Astrocyte (in vitro differentiated cells and primary cell): ENCODE measurements around the gene KIRREL3. TPM values are rescaled to one million over a fixed set of nuclear protein-coding genes. Genes with fewer than 3 reads are reported as not detected.

ENCODE experiments used
- DNase-seq: peaks from one replicate; pipeline ENCODE4 v3.0.0-alpha.2; 2010; ENCODE audit warnings: low read depth
- FAIRE-seq: peaks from 2 replicates; lab custom pipeline; 2011; peaks lifted over from hg19 to GRCh38; lab: Jason Lieb, UNC
- H2AFZ ChIP-seq: 2 replicates; pipeline ENCODE4 v1.6.0; 2012; ENCODE audit warnings: low read depth, low read length, inconsistent platforms
- H3K27ac ChIP-seq: 2 replicates; pipeline ENCODE4 v1.5.1; 2011; ENCODE audit warnings: low read depth, low read length, inconsistent platforms
- H3K27me3 ChIP-seq: 2 replicates; pipeline ENCODE4 v1.6.0; 2011; ENCODE audit warnings: low read length, inconsistent platforms; ENCODE audit not compliant: insufficient read depth
- H3K36me3 ChIP-seq: 2 replicates; pipeline ENCODE4 v1.5.1; 2011; ENCODE audit warnings: low read length, inconsistent platforms; ENCODE audit not compliant: insufficient read depth
- H3K4me1 ChIP-seq: 2 replicates; pipeline ENCODE4 v1.5.1; 2011; ENCODE audit warnings: low read length, inconsistent platforms; ENCODE audit not compliant: insufficient read depth
- H3K4me2 ChIP-seq: 2 replicates; pipeline ENCODE4 v1.6.0; 2012; ENCODE audit warnings: low read length, inconsistent platforms
- H3K4me3 ChIP-seq: 2 replicates; pipeline ENCODE4 v1.5.1; 2011; ENCODE audit warnings: low read depth, mild to moderate bottlenecking, low read length, inconsistent platforms; ENCODE audit not compliant: insufficient read depth
- H3K79me2 ChIP-seq: 2 replicates; pipeline ENCODE4 v1.6.0; 2012; ENCODE audit warnings: mild to moderate bottlenecking, low read length, inconsistent platforms; ENCODE audit not compliant: insufficient read depth
- H3K9ac ChIP-seq: 2 replicates; pipeline ENCODE4 v1.6.0; 2012; ENCODE audit warnings: mild to moderate bottlenecking, low read length, inconsistent platforms
- H3K9me3 ChIP-seq: 2 replicates; pipeline ENCODE4 v1.5.1; 2012; ENCODE audit warnings: low read depth, mild to moderate bottlenecking, low read length, inconsistent platforms; ENCODE audit not compliant: insufficient read depth
- H4K20me1 ChIP-seq: 2 replicates; pipeline ENCODE4 v1.6.0; 2012; ENCODE audit warnings: low read length, inconsistent platforms; ENCODE audit not compliant: insufficient read depth
- H3K27ac Mint-ChIP-seq: one replicate; pipeline ENCODE4 v1.8.0; 2021; ENCODE audit warnings: mild to moderate bottlenecking, mixed read lengths; ENCODE audit not compliant: unreplicated experiment
- H3K27me3 Mint-ChIP-seq: one replicate; pipeline ENCODE4 v1.8.0; 2021; ENCODE audit warnings: low read depth, mixed read lengths; ENCODE audit not compliant: unreplicated experiment
- H3K36me3 Mint-ChIP-seq: one replicate; pipeline ENCODE4 v1.8.0; 2021; ENCODE audit warnings: low read depth, mixed read lengths; ENCODE audit not compliant: unreplicated experiment
- H3K4me1 Mint-ChIP-seq: one replicate; pipeline ENCODE4 v1.8.0; 2021; ENCODE audit warnings: low read depth, mixed read lengths; ENCODE audit not compliant: unreplicated experiment
- H3K4me3 Mint-ChIP-seq: one replicate; pipeline ENCODE4 v1.8.0; 2021; ENCODE audit warnings: mild to moderate bottlenecking, moderate library complexity, mixed read lengths; ENCODE audit not compliant: unreplicated experiment
- H3K9me3 Mint-ChIP-seq: one replicate; pipeline ENCODE4 v1.8.0; 2021; ENCODE audit warnings: mild to moderate bottlenecking, mixed read lengths; ENCODE audit not compliant: unreplicated experiment
- CTCF ChIP-seq: IDR thresholded peaks from 2 replicates; pipeline ENCODE4 v1.5.1; 2011; ENCODE audit warnings: low read depth, mild to moderate bottlenecking, inconsistent platforms, low read length, moderate library complexity; ENCODE audit not compliant: insufficient read depth
- EZH2 ChIP-seq: IDR thresholded peaks from 2 replicates; pipeline ENCODE4 v1.6.1; 2012; ENCODE audit warnings: mild to moderate bottlenecking, low read length, inconsistent platforms; ENCODE audit not compliant: insufficient read depth
- total RNA-seq: library from RNA; stranded (reverse); gene quantifications from 2 replicates; pipeline ENCODE4 v1.2.1, GENCODE V29; 2021

Gene KIRREL3
- total RNA-seq, 1 donor from 2014 or later, result 0.91 TPM

- H2AFZ ChIP-seq, result no peak overlapping the region
- H3K9me3 Mint-ChIP-seq, result no peaks in the 10 kb centered on the region
These were observed 577.4 kb downstream of the KIRREL3 start for GRCh38 chr11:126423154-126423553.

GRCh38 chr11:126422446-126422845 is 578.1 kb downstream of the KIRREL3 start:
- H3K27me3 ChIP-seq, result no peaks in the 10 kb centered on the region
- H3K9ac ChIP-seq, result no peak overlapping the region
- H3K36me3 Mint-ChIP-seq, result peaks cover 13% of the 10 kb centered on the region
- no peak overlapping the region for H3K4me3 ChIP-seq
- FAIRE-seq, result no peak
- TF ChIP-seq EZH2 (no peak), CTCF (no peak)
- H3K36me3 ChIP-seq, result no peaks in the 10 kb centered on the region
- H3K4me3 Mint-ChIP-seq, result no peak overlapping the region
- H2AFZ ChIP-seq, result no peak overlapping the region
- H3K4me1 ChIP-seq, result no peaks in the 10 kb centered on the region
- no peaks in the 10 kb centered on the region for H3K79me2 ChIP-seq
- DNase-seq, result no peak
- no peak overlapping the region for H3K4me2 ChIP-seq
- no peak overlapping the region for H3K27ac ChIP-seq
- peaks cover 9% of the 10 kb centered on the region for H3K4me1 Mint-ChIP-seq
- no peaks in the 10 kb centered on the region for H3K9me3 ChIP-seq
- H3K27me3 Mint-ChIP-seq, result peaks cover 10% of the 10 kb centered on the region
- no peaks in the 10 kb centered on the region for H3K9me3 Mint-ChIP-seq
- H3K27ac Mint-ChIP-seq, result no peak overlapping the region
- H4K20me1 ChIP-seq, result no peaks in the 10 kb centered on the region

More at GRCh38 chr11:126423154-126423553, 577.4 kb downstream of the KIRREL3 start:
- no peak overlapping the region for H3K4me2 ChIP-seq
- H3K27ac ChIP-seq, result no peak overlapping the region
- H3K27me3 Mint-ChIP-seq, result peaks cover 10% of the 10 kb centered on the region
- no peaks in the 10 kb centered on the region for H3K79me2 ChIP-seq
- no peak overlapping the region for H3K4me3 ChIP-seq
- TF ChIP-seq EZH2, result no peak
- TF ChIP-seq CTCF, result no peak
- H3K4me1 Mint-ChIP-seq, result peaks cover 9% of the 10 kb centered on the region
- no peak overlapping the region for H3K4me3 Mint-ChIP-seq
- no peaks in the 10 kb centered on the region for H3K9me3 ChIP-seq
- DNase-seq, result no peak
- no peaks in the 10 kb centered on the region for H3K4me1 ChIP-seq
- H3K9ac ChIP-seq, result no peak overlapping the region
- no peaks in the 10 kb centered on the region for H3K27me3 ChIP-seq
- no peak for FAIRE-seq
- H3K36me3 ChIP-seq, result no peaks in the 10 kb centered on the region
- peaks cover 12% of the 10 kb centered on the region for H3K36me3 Mint-ChIP-seq
- no peaks in the 10 kb centered on the region for H4K20me1 ChIP-seq
- no peak overlapping the region for H3K27ac Mint-ChIP-seq

GRCh38 chr11:126421271-126421671 is 579.3 kb downstream of the KIRREL3 start:
- Histone ChIP-seq H3K4me2 (no peak overlapping the region), H3K27ac (no peak overlapping the region), H3K9me3 (no peaks in the 10 kb centered on the region), H3K9ac (no peak overlapping the region), H3K79me2 (no peaks in the 10 kb centered on the region), H3K4me3 (no peak overlapping the region), H2AFZ (no peak overlapping the region), H4K20me1 (no peaks in the 10 kb centered on the region), H3K4me1 (peaks cover 3% of the 10 kb centered on the region), H3K36me3 (no peaks in the 10 kb centered on the region), H3K27me3 (no peaks in the 10 kb centered on the region)
- FAIRE-seq (no peak), DNase-seq (no peak)
- Mint-ChIP-seq H3K27me3 (peaks cover 10% of the 10 kb centered on the region), H3K9me3 (no peaks in the 10 kb centered on the region), H3K4me1 (peaks cover 5% of the 10 kb centered on the region), H3K27ac (no peak overlapping the region), H3K4me3 (no peak overlapping the region), H3K36me3 (peaks cover 13% of the 10 kb centered on the region)
- no peak for TF ChIP-seq CTCF
- no peak for TF ChIP-seq EZH2
